Hematopoietic multipotent progenitor cell (in vitro differentiated cells): ENCODE measurements around the gene ZNF518B. TPM values are rescaled to one million over a fixed set of nuclear protein-coding genes. Genes with fewer than 3 reads are reported as not detected.
"Not testable (repeated sequence)": the region's sequence is repeated elsewhere in the genome, so short reads cannot be mapped to it uniquely, and the experiment has no call there.

Experiments used
- DNase-seq, 3 donors: peaks; one replicate each; pipeline ENCODE4 v3.0.0-alpha.2; 2011 to 2015; ENCODE audit warnings: low read depth in 2 of 3, low spot score in 2 of 3
- total RNA-seq: library from RNA; depleted of rRNA; stranded (reverse); fragments of >200 nt; gene quantifications from one replicate; pipeline ENCODE4 v1.2.3, GENCODE V29; 2012

ZNF518B gene
- total RNA-seq, 1 donor: 21.8 TPM

- DNase-seq: no peak
Measured at GRCh38 chr4:10459305-10459704, 2.1 kb upstream of the ZNF518B start.

GRCh38 chr4:10458177-10458576 lies 951 bp upstream of the ZNF518B start:
- DNase-seq: no peak

GRCh38 chr4:10456595-10457254 lies 501 bp downstream of the ZNF518B start:
- peak; percentile 34 to 57 (median 46) for DNase-seq

DNA sequence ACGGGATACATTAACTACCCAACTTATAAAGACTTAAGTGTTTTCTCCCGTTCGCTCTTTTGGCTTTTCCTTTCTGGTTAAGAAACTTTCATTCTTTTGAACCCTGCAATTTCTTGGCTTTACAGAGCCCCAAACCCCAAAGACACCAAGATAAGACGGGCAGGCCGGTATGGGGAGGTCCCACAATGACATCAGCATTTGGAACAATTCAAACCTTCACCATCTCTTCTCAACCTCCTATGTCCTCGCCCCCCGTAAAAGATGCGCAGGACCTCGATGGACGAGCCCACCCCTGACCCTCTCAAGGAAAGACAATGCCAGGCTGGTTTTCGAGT lies 999 bp downstream of the ZNF518B start:
- peak in 1 of 3 donors; percentile 5 for DNase-seq

DNA sequence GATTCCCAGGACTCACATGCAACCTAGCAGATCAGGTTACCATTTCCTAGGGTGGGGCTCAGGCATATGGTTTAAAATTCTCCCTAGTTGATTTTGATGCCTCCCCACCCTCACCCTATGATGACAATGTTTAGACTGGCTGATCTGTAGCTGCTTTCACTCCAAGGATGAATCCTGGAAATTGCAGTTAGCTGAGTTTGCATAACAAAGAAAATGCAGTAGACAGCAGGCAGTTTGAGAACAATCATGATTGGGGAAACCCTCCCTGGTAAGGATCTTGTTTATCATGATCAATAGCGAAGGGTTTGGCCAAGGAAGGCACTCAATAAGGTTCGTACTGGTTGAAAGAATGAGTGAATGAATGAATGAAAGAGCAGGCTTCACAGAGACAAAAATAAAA lies 2.1 kb downstream of the ZNF518B start:
- no peak for DNase-seq

DNA sequence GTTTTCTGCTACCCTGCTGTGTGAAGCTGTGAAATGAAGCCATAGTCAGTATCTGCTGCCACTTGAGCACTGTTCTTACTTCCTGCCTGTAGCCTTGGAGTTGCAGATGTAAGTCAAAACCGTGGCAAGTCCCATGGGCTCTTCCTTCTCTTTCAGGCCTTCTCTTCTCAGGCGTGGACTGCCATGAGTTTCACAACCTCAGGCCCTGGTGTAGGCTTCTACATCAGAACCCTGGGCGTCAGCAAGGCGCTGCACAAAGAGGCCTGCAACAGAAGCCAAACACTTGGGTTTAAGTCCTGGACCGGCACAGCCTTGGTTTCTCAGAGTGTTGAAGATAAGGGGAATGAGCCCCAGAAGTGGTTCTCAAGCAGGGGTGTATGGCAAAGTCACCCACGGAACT lies 2.5 kb downstream of the ZNF518B start:
- DNase-seq: no peak

DNA sequence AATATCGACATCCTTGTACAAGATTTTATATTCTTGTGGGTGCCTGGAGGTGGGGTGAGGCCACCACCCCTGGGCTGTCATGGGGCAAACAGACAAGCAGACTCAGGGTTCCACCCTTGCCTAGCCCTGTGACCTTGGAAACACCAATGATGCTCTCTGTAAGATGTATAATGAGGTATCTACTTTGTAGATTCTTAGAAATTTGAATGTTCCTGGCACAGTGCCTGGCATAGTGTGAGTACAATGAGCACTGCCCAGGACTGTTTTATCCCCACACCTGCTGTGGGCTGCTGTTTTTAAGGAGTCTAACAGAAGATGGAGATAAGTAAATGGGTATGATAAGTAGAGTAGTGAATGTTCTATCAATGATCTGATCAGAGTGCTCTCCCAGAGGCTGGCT lies 3.1 kb downstream of the ZNF518B start:
- no peak for DNase-seq

- DNase-seq: no peak
Measured at GRCh38 chr4:10448991-10449390, 8.2 kb downstream of the ZNF518B start.

- no peak for DNase-seq
Measured at GRCh38 chr4:10442976-10443375, 14.2 kb downstream of the ZNF518B start.

DNA sequence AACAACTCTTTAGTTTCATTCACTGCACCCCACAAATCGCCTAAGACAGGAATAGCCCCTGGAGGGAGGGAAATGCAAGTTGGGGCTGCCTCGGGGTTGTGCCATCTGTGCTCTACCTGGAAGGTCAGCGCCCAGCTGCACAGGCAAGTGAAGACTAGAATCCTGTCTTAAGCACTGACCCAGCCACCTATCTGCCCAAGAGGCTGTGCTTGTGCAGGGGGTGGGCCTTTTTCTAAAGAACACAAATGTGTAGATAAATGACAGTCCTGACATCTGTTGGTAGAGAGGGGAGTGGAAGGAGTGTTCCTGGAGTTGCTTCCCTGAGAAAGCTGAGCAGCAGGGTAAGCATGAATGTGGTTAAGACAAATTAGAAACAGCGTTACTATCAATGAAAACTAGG lies 15.7 kb downstream of the ZNF518B start:
- no peak for DNase-seq

- no peak for DNase-seq
Measured at GRCh38 chr4:10438924-10439323, 18.3 kb downstream of the ZNF518B start.

DNA sequence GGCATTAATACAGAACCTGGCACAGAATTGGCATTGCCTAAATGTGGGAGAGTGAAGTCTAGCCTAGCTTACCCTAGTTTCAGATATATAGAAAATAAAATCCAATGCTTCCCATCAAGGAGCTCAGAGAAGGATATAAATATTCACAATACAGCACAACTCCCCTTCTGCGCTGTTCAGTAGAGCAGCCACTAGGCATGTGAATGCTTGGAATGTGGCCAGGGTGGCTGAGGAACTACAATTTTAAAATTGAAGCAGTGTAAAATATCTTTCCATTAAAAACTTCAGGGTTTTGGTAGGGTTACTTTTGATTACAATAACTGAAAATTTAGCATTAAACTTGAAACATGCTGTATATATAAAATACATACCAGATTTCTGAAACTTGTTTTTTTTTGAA lies 19.5 kb downstream of the ZNF518B start:
- no peak for DNase-seq

GRCh38 chr4:10427680-10428079 lies 29.5 kb downstream of the ZNF518B start:
- DNase-seq: not testable (repeated sequence)

DNA sequence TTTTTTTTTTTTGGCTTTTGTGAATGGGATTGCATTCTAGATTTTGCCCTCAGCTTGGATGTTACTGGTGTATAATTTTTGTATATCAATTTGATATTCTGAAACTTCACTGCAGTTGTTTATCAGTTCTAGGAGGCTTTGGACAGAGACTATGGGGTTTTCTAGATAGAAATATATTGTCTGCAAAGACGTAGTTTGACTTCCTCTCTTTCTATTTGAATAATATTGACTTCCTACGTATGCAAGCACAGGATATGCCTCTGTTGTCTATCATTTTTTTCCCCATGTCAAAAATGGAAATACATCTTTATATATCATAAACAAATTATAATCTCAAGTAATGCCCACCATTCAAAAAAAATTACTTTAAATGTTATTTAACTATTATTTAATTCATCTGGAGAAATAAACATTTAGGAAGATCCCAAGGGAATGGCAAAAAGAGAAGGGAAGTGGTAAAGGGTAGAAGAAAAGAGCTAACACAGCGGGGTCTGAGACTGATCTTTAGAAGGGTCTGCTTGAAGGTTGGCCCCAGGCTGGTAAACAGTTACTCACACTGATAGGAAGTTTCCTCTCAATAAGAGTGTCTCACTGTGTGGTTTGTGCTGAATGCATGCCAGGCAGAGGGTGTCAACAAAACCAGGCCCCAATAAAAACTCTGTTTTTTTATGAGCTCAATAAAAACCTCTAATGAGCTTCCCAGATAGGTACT lies 35.7 kb downstream of the ZNF518B start:
- no peak for DNase-seq

GRCh38 chr4:10417740-10418139 lies 39.5 kb downstream of the ZNF518B start:
- no peak for DNase-seq

DNA sequence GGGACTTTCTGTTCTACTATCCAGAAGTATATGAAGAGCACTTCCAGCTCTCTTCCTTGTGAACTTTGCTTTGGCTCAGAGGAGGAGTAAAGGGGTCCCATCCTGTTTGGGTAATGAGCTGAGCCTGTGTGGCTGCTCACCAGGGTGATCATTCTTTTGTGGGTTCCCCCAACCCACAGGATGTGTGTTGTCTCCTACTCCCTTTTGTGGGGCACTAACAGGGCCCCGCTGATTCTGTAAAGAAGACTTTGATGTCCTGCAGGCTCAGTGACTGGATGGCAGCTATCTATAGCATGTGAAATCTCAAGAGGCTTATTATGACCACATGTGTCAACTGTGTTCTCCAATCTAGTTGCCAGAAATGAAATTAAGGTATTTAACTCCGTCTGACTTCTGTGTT lies 40.8 kb downstream of the ZNF518B start:
- peak in 1 of 3 donors; percentile 6 for DNase-seq

GRCh38 chr4:10413177-10413576 lies 44.0 kb downstream of the ZNF518B start:
- DNase-seq: no peak

GRCh38 chr4:10405672-10406071 lies 51.6 kb downstream of the ZNF518B start:
- no peak for DNase-seq

GRCh38 chr4:10403633-10404445 lies 53.4 kb downstream of the ZNF518B start:
- peak in 2 of 3 donors; percentile 37 to 77 for DNase-seq

GRCh38 chr4:10395971-10396580 lies 61.1 kb downstream of the ZNF518B start:
- DNase-seq: no peak
